ENCODE data around the gene SMG6. TPM values are rescaled to one million over a fixed set of nuclear protein-coding genes. Genes with fewer than 3 reads are reported as not detected.

The SMG6 gene
- total and polyA plus RNA-seq, 2 of the 8 experiments (the other 6 are each of a cell fraction or from before 2014, with no cell fraction given): 18.5 to 25.2 TPM

DNA sequence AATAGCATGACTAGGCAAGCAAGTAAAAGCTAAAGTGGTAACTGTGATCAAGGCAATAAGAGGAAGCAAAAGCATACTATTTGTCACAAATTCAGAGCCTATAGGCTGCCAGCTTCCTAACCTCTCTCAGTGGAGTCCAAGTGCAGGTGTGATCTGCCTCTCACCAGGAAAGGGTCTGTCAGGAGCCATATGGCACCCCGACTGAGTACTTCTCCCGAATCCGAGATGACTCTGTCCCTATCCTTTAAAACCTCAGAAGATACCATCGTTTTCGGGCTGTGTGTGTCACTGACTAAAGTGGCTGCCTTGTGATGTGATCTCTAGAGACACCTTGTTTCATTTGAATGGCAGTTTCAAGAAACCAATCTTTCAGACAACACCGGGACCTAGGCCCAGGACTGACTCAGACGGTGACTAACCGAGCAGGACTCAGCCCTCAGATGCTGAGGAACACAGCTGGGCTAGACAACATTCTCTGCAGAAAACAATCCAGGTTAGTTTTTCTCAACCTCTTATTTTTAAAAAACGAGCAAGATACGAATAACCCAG is 63.6 kb downstream of the SMG6 start (continued):
- no peak for TF ChIP-seq CTBP2 (IDR thresholded peaks at IDR 0.05; ENCODE audit: borderline replicate concordance, insufficient read depth, insufficient read length, low read length)
- TF ChIP-seq RNF2 (IDR thresholded peaks at IDR 0.05; ENCODE audit: borderline replicate concordance, low read depth, low read length, missing control alignments, poor library complexity, severe bottlenecking): no peak
- no peak for TF ChIP-seq BCL11A (IDR thresholded peaks at IDR 0.05; ENCODE audit: low read depth in 2 of 2, low read length in 2 of 2)
